Sigmoid colon (tissue), 7 donors: ENCODE data around the gene ERI3. TPM values are rescaled to one million over a fixed set of nuclear protein-coding genes. Genes with fewer than 3 reads are reported as not detected.
A peak's percentile ranks its signal among the peaks of the same experiment; 100 is the strongest.

Experiments used
- DNase-seq: peaks from one replicate; pipeline ENCODE4 v3.0.0-alpha.2; 2019
- H3K27ac ChIP-seq, 4 donors: fragments of 200-600 bp; sonication (generic); one replicate each; pipeline ENCODE4 v1.5.1; 2016 to 2019; ENCODE audit warnings: mild to moderate bottlenecking in 1 of 4
- H3K27me3 ChIP-seq, 3 donors: fragments of 200-600 bp; sonication (generic); one replicate each; pipeline ENCODE4 v1.5.1; 2019; ENCODE audit warnings: mild to moderate bottlenecking in 1 of 3
- H3K36me3 ChIP-seq, 4 donors: fragments of 200-600 bp; sonication (generic); one replicate each; pipeline ENCODE4 v1.5.1; 2016 to 2019
- H3K4me1 ChIP-seq, 4 donors: fragments of 200-600 bp; sonication (generic); one replicate each; pipeline ENCODE4 v1.5.1; 2017 to 2019
- H3K4me3 ChIP-seq, 4 donors: fragments of 200-600 bp; sonication (generic); one replicate each; pipeline ENCODE4 v1.5.1; 2017 to 2019; ENCODE audit warnings: mild to moderate bottlenecking in 2 of 4, moderate library complexity in 1 of 4
- H3K9me3 ChIP-seq, 4 donors: fragments of 200-600 bp in 3 of 4; sonication (generic) in 3 of 4; one replicate each; pipeline versions ENCODE4 v1.5.1 to v1.6.1; 2013 to 2019
- CTCF ChIP-seq, 4 experiments: fragments of 450-650 bp in 3 of 4; fragments of 200-600 bp in 1 of 4; IDR thresholded peaks; one replicate each; pipeline ENCODE4 v1.5.1; 2016 to 2019; ENCODE audit warnings: antibody characterized with exemption in 4 of 4, mild to moderate bottlenecking in 3 of 4, moderate library complexity in 2 of 4
- EP300 ChIP-seq, 4 donors: sonication (generic); formaldehyde crosslinking; IDR thresholded peaks; one replicate each; pipeline ENCODE4 v1.6.1; 2017; ENCODE audit warnings: antibody characterized with exemption in 4 of 4
- POLR2A ChIP-seq, 2 donors: fragments of 450-650 bp; IDR thresholded peaks; one replicate each; pipeline ENCODE4 v1.6.1; 2016; ENCODE audit warnings: antibody characterized with exemption in 2 of 2, mild to moderate bottlenecking in 2 of 2, moderate library complexity in 2 of 2
- POLR2AphosphoS5 ChIP-seq, 4 donors: sonication (generic); formaldehyde crosslinking; IDR thresholded peaks; one replicate each; pipeline ENCODE4 v1.6.1; 2017; ENCODE audit warnings: antibody characterized with exemption in 4 of 4
- WGBS, 2 donors: extraction: QIAGEN DNeasy Blood & Tissue Kit; methylation state at CpG; one replicate each; pipeline ENCODE4 v1.1.7; 2013; 5-methylcytosine and 5-hydroxymethylcytosine counted together
- intact Hi-C: fragments of 100-400 bp; cut with DNase I; formaldehyde crosslinking; loops from one replicate; pipeline ENCODE4 v1.15.1; 2023
- polyA plus RNA-seq, 3 donors: library from polyadenylated mRNA; stranded (reverse); fragments of 200-250 nt; gene quantifications; one replicate each; pipeline ENCODE4 v1.2.3, GENCODE V29; 2013
- total RNA-seq, 4 donors: library from RNA; depleted of rRNA; stranded (reverse); fragments of >200 nt; gene quantifications; one replicate each; pipeline ENCODE4 v1.1.0, GENCODE V29; 2016
- donor health status: healthy with polysubstance abuse.
- donor health status: Bipolar disorder and iron deficiency.
- donor health status: healthy.

Gene ERI3
- total and polyA plus RNA-seq, 7 donors = 25.6 to 88.3 (median 40.3) TPM

DNA sequence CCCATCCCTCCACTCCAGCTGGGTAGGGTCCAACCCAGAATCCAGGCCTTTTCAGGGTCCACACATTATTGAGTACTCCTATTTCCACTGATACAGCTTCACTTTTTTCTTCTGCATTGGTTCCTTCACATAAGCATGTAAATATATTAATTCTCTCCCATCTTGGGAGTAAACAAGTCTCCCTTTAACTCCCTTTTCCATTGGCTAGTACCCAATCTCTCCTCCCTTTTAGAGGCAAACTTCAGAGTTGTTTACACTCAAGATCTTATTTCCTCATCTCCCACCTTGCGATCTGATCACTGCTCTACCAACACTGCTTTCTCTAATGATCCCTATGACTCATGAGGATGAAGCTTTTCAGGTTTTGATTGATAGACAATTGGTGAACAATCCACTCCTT lies 121.5 kb downstream of the ERI3 start:
- intact Hi-C loops = no loop called here
- H3K9me3 ChIP-seq = no peaks in the 10 kb centered on the region
- 73 to 79% methylated on average over 1 of the region's 1 CpG for WGBS, 2 donors
- no peak overlapping the region for H3K4me3 ChIP-seq
- no peaks in the 10 kb centered on the region for H3K27me3 ChIP-seq
- TF ChIP-seq POLR2AphosphoS5 (IDR thresholded peaks at IDR 0.05) = no peak
- no peak for TF ChIP-seq CTCF (IDR thresholded peaks at IDR 0.05)
- TF ChIP-seq EP300 (IDR thresholded peaks at IDR 0.05) = no peak
- TF ChIP-seq POLR2A (IDR thresholded peaks at IDR 0.05) = no peak
- no peak for DNase-seq
- H3K4me1 ChIP-seq = peaks cover 0 to 20% (median 18%) of the 10 kb centered on the region in 4 donors
- no peak overlapping the region for H3K27ac ChIP-seq
- H3K36me3 ChIP-seq = peaks cover 0 to 15% (median 0%) of the 10 kb centered on the region in 4 donors

- no peaks in the 10 kb centered on the region for H3K9me3 ChIP-seq
- no peaks in the 10 kb centered on the region for H3K27me3 ChIP-seq
- intact Hi-C loops = no loop called here
- DNase-seq = no peak
- no peak overlapping the region for H3K27ac ChIP-seq
- peaks cover 0 to 15% (median 0%) of the 10 kb centered on the region in 4 donors for H3K36me3 ChIP-seq
- no peak overlapping the region for H3K4me3 ChIP-seq
- WGBS, 2 donors = 92 to 93% methylated on average over 3 of the region's 3 CpGs
- no peak for TF ChIP-seq EP300 (IDR thresholded peaks at IDR 0.05)
- no peak for TF ChIP-seq POLR2AphosphoS5 (IDR thresholded peaks at IDR 0.05)
- TF ChIP-seq CTCF (IDR thresholded peaks at IDR 0.05) = no peak
- TF ChIP-seq POLR2A (IDR thresholded peaks at IDR 0.05) = no peak
- H3K4me1 ChIP-seq = no peaks in the 10 kb centered on the region
Measured at GRCh38 chr1:44230796-44231195, 124.3 kb downstream of the ERI3 start.

DNA sequence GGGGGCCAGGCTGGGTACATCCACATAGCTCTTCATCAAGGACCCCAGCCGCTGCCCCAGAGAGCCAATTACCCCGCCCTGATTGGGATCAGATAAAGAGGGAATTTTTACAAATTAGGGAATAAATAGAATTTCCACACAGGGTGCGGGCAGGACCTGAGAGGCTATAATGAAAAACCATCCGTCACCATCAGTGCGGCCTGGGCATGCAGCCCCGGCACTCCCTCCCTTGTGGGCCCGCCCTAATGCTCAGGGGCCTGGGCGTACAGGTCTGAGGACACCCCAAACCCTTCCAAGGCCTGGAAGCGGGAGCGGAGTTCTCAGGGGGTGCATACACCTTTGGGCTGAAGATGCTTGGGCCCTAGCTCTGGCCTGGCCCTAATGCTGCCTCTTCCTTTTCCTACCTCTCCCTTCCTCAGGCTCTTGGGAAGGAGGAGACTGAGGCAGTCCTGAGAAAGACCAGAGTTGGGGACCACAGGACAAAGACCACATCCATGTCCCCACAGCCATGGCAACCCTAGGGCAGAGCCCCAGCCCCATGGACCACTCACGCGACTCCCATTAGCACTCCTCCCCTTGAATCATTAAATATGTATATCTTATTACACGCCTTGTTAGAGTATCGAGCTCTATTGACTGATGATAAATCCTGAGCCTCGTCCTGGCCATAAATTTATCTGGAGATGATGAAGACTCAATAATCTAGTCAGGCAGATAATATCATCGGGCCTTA lies 125.5 kb downstream of the ERI3 start:
- H3K27ac ChIP-seq = no peak overlapping the region
- H3K27me3 ChIP-seq = no peaks in the 10 kb centered on the region
- no peaks in the 10 kb centered on the region for H3K9me3 ChIP-seq
- no peak for DNase-seq
- 96 to 97% methylated on average over 16 of the region's 16 CpGs for WGBS, 2 donors
- peaks cover 0 to 15% (median 0%) of the 10 kb centered on the region in 4 donors for H3K36me3 ChIP-seq
- H3K4me3 ChIP-seq = no peak overlapping the region
- TF ChIP-seq CTCF (IDR thresholded peaks at IDR 0.05) (no peak), EP300 (IDR thresholded peaks at IDR 0.05) (no peak), POLR2AphosphoS5 (IDR thresholded peaks at IDR 0.05) (no peak), POLR2A (IDR thresholded peaks at IDR 0.05) (no peak)
- intact Hi-C loops = no loop called here
- peaks cover 0 to 9% (median 4%) of the 10 kb centered on the region in 4 donors for H3K4me1 ChIP-seq

DNA sequence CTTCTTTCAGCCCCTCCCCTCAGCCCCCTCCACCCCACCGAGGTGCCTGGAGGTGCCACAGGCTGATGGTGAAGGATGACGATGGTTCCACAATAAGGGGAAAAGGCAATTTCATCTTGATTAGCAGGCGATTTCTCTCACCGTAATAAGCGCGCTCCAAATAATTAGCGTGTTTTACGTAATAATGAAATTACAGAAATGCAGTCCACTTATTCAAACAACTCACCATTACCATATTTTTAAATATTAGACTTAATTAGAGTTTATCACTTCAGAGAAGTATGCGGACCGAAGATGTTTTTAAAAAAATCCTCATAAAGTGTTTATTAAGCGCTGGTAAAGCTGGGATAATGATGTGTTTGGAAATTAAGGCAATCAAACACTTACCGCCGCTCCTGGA lies 126.8 kb downstream of the ERI3 start:
- intact Hi-C loops = no loop called here
- Histone ChIP-seq H3K36me3 (peaks cover 0 to 15% (median 0%) of the 10 kb centered on the region in 4 donors), H3K27me3 (no peaks in the 10 kb centered on the region), H3K4me1 (peaks cover 0 to 12% (median 6%) of the 10 kb centered on the region in 4 donors), H3K9me3 (no peaks in the 10 kb centered on the region), H3K4me3 (no peak overlapping the region), H3K27ac (no peak overlapping the region)
- no peak for TF ChIP-seq POLR2A (IDR thresholded peaks at IDR 0.05)
- no peak for TF ChIP-seq CTCF (IDR thresholded peaks at IDR 0.05)
- DNase-seq = no peak
- 96% methylated on average over 13 of the region's 13 CpGs for WGBS, 2 donors

GRCh38 chr1:44227211-44227610 lies 127.8 kb downstream of the ERI3 start:
- intact Hi-C loops = no loop called here
- 56 to 80% methylated on average over 1 of the region's 1 CpG for WGBS, 2 donors
- H3K27ac ChIP-seq = no peak overlapping the region

More at GRCh38 chr1:44227211-44227610, 127.8 kb downstream of the ERI3 start:
- TF ChIP-seq CTCF (IDR thresholded peaks at IDR 0.05) (no peak), POLR2AphosphoS5 (IDR thresholded peaks at IDR 0.05) (no peak), POLR2A (IDR thresholded peaks at IDR 0.05) (no peak), EP300 (IDR thresholded peaks at IDR 0.05) (no peak)
- H3K4me3 ChIP-seq = no peak overlapping the region
- peaks cover 0 to 14% (median 0%) of the 10 kb centered on the region in 4 donors for H3K36me3 ChIP-seq
- peak; percentile 55 for DNase-seq
- H3K9me3 ChIP-seq = no peaks in the 10 kb centered on the region
- peaks cover 0 to 12% (median 6%) of the 10 kb centered on the region in 4 donors for H3K4me1 ChIP-seq
- no peaks in the 10 kb centered on the region for H3K27me3 ChIP-seq
